Panc1 (cell line): ENCODE data around the gene FMN2.

Experiments used
- POLR2AphosphoS5 ChIP-seq: IDR thresholded peaks from 2 replicates; pipeline ENCODE4 v1.6.1; 2012; ENCODE audit warnings: mild to moderate bottlenecking, low read depth, low read length, moderate library complexity
- SIN3A ChIP-seq: IDR thresholded peaks from 2 replicates; pipeline ENCODE4 v1.6.1; 2012; ENCODE audit warnings: low read depth, mild to moderate bottlenecking, low read length, moderate library complexity, borderline replicate concordance; ENCODE audit not compliant: insufficient read depth
- TCF7L2 ChIP-seq: IDR thresholded peaks from 2 replicates; pipeline ENCODE4 v1.6.1; 2011; ENCODE audit warnings: mild to moderate bottlenecking, low read depth, low read length, inconsistent platforms
- TF ChIP-seq, protein P1 (sequence below): fragments of 450-650 bp; IDR thresholded peaks from 2 replicates; pipeline ENCODE4 v1.5.1; 2017; ENCODE audit warnings: mild to moderate bottlenecking
- TF ChIP-seq, protein P2 (sequence below), 2 experiments: IDR thresholded peaks; 2 replicates each; pipeline ENCODE4 v1.6.1; 2011 to 2012; ENCODE audit warnings: low read depth in 2 of 2, control low read depth in 1 of 2, low read length in 1 of 2, mild to moderate bottlenecking in 1 of 2, moderate library complexity in 1 of 2; ENCODE audit not compliant: insufficient read depth in 1 of 2

DNA sequence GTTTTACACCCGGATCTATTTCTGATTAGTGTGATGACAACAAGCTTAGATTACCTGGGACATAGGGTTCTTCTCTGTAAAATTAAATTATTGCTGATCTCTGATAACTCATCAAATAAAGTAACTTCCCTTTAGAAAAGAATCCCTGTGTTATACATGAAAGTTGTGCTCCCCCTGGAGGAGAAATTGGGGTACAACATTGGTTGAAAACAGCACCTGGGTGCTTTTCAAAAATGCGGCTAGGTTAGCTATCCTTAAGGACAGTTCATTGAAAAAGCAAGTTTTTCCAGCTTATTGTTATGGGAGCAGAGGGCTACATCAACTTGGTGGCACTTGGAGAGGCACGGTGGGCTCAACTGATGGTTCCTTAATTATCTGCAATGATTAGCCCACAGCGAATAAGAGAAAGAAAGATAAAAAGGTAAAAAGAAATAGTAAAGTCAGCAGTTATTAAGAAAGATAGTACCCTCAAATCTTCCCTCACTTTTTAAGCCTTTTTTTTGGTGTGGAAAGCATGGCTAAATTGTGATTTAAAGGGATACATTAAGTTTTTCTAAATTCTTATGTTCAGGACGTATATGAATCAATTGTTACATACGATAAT, 97.8 kb downstream of the FMN2 start:
- TF ChIP-seq, protein P1, sequence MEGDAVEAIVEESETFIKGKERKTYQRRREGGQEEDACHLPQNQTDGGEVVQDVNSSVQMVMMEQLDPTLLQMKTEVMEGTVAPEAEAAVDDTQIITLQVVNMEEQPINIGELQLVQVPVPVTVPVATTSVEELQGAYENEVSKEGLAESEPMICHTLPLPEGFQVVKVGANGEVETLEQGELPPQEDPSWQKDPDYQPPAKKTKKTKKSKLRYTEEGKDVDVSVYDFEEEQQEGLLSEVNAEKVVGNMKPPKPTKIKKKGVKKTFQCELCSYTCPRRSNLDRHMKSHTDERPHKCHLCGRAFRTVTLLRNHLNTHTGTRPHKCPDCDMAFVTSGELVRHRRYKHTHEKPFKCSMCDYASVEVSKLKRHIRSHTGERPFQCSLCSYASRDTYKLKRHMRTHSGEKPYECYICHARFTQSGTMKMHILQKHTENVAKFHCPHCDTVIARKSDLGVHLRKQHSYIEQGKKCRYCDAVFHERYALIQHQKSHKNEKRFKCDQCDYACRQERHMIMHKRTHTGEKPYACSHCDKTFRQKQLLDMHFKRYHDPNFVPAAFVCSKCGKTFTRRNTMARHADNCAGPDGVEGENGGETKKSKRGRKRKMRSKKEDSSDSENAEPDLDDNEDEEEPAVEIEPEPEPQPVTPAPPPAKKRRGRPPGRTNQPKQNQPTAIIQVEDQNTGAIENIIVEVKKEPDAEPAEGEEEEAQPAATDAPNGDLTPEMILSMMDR, result peak; percentile 80
- TF ChIP-seq POLR2AphosphoS5 (no peak), TCF7L2 (no peak), SIN3A (no peak)
- TF ChIP-seq, protein P2, sequence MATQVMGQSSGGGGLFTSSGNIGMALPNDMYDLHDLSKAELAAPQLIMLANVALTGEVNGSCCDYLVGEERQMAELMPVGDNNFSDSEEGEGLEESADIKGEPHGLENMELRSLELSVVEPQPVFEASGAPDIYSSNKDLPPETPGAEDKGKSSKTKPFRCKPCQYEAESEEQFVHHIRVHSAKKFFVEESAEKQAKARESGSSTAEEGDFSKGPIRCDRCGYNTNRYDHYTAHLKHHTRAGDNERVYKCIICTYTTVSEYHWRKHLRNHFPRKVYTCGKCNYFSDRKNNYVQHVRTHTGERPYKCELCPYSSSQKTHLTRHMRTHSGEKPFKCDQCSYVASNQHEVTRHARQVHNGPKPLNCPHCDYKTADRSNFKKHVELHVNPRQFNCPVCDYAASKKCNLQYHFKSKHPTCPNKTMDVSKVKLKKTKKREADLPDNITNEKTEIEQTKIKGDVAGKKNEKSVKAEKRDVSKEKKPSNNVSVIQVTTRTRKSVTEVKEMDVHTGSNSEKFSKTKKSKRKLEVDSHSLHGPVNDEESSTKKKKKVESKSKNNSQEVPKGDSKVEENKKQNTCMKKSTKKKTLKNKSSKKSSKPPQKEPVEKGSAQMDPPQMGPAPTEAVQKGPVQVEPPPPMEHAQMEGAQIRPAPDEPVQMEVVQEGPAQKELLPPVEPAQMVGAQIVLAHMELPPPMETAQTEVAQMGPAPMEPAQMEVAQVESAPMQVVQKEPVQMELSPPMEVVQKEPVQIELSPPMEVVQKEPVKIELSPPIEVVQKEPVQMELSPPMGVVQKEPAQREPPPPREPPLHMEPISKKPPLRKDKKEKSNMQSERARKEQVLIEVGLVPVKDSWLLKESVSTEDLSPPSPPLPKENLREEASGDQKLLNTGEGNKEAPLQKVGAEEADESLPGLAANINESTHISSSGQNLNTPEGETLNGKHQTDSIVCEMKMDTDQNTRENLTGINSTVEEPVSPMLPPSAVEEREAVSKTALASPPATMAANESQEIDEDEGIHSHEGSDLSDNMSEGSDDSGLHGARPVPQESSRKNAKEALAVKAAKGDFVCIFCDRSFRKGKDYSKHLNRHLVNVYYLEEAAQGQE (IDR thresholded peaks at IDR 0.05; ENCODE audit: insufficient read depth in 1 of 2, low read depth in 2 of 2, low read length in 1 of 2), result no peak
